ENCODE data around the gene NAGPA.
"Not testable (repeated sequence)": the region's sequence is repeated elsewhere in the genome, so short reads cannot be mapped to it uniquely, and the experiment has no call there.

Gene NAGPA, protein sequence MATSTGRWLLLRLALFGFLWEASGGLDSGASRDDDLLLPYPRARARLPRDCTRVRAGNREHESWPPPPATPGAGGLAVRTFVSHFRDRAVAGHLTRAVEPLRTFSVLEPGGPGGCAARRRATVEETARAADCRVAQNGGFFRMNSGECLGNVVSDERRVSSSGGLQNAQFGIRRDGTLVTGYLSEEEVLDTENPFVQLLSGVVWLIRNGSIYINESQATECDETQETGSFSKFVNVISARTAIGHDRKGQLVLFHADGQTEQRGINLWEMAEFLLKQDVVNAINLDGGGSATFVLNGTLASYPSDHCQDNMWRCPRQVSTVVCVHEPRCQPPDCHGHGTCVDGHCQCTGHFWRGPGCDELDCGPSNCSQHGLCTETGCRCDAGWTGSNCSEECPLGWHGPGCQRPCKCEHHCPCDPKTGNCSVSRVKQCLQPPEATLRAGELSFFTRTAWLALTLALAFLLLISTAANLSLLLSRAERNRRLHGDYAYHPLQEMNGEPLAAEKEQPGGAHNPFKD

DNA sequence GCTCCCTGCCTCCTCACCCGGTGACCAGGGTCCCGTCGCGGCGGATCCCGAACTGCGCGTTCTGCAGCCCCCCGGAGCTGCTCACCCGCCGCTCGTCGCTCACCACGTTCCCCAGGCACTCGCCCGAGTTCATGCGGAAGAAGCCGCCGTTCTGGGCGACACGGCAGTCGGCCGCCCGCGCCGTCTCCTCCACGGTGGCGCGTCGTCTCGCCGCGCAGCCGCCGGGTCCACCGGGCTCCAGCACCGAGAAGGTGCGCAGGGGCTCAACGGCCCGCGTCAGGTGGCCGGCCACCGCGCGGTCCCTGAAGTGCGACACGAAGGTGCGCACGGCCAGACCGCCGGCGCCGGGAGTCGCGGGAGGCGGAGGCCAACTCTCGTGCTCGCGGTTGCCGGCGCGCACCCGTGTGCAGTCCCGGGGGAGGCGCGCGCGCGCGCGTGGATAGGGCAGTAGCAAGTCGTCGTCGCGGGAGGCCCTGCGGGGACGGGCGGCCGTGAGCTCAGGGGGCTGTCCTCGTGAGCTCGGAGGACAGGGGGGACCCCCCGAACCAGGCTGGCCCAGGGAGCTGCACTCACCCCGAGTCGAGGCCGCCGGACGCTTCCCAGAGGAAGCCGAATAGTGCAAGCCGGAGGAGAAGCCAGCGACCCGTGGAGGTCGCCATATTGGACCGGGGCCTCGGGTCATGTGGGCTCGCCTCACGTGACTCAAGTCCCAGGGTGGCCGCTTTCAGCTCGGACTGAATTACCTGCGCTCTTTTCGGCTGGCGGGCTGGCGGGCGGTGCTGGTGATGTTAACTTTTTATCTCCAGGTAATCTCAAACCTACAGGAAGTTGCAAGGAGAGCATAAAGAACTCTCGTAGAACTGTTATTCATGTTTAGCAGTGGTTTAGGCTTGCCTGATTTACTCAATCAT is at the start of gene NAGPA:
Gene NAGPA (minus strand): TSS at position 680 of the 911 bp plus-strand sequence. CDS start 21 bp downstream, at position 659.
- FAIRE-seq = peak; percentile 60

GRCh38 chr16:5080996-5081395 is 47.3 kb upstream of the NAGPA start:
- FAIRE-seq = not testable (repeated sequence)

- FAIRE-seq = not testable (repeated sequence)
Measured at GRCh38 chr16:5080461-5080860, 46.7 kb upstream of the NAGPA start.

DNA sequence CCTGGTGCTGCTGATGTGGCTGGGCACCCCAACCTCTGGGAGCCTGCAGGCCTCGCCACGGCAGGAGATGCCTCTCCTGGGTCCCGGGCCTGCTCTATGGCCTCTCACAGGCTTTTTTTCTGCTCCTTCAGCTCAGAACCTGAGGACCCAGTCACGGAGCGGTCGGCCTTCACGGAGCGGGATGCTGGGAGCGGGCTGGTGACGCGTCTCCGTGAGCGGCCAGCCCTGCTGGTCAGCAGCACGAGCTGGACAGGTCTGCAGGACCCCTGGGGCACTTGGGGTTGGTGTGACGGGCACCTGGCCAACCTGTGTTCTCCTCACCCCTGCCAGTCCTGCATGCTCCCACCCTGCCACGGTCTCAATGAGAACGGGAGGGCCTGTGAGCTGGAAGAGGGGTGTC is 44.9 kb upstream of the NAGPA start:
- no peak for FAIRE-seq

DNA sequence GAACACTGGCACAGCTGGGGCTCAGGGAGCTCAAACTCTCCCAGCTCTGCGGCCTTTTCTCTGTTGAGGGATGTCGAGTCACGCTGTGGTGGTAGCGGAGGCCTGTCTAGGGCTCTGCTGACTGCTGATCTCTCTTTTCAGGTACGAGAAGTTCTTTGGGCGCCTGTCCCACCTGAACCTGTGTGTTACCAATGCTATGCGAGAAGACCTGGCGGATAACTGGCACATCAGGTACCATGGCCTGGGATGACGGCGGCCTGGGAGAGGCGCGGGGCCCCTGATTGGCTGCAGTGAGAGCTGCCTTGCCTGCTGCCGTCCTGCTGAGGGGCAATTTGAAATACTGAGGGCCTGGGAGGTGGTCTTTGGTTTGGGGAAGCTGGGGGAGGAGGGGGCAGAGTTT is 43.6 kb upstream of the NAGPA start:
- FAIRE-seq = no peak

- FAIRE-seq = no peak
Measured at GRCh38 chr16:5075637-5076036, 41.9 kb upstream of the NAGPA start.

GRCh38 chr16:5073771-5074170 is 40.0 kb upstream of the NAGPA start:
- not testable (repeated sequence) for FAIRE-seq

DNA sequence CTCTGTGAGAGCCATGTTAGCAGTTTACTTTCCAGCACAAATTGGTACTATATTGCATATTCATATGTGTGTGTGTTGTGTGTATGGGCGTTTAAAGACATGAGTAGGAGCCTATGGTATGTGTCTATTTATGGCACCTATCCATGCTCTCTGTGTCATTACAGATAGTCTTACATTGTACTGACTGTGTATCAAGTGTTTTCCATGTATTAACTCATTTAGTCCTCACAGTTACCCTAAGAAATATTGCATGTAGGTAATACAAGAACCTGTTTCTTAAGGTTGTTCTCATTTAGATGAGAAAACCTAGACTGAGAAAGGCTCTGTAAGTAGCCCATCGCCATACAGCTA is 39.5 kb upstream of the NAGPA start:
- no peak for FAIRE-seq

DNA sequence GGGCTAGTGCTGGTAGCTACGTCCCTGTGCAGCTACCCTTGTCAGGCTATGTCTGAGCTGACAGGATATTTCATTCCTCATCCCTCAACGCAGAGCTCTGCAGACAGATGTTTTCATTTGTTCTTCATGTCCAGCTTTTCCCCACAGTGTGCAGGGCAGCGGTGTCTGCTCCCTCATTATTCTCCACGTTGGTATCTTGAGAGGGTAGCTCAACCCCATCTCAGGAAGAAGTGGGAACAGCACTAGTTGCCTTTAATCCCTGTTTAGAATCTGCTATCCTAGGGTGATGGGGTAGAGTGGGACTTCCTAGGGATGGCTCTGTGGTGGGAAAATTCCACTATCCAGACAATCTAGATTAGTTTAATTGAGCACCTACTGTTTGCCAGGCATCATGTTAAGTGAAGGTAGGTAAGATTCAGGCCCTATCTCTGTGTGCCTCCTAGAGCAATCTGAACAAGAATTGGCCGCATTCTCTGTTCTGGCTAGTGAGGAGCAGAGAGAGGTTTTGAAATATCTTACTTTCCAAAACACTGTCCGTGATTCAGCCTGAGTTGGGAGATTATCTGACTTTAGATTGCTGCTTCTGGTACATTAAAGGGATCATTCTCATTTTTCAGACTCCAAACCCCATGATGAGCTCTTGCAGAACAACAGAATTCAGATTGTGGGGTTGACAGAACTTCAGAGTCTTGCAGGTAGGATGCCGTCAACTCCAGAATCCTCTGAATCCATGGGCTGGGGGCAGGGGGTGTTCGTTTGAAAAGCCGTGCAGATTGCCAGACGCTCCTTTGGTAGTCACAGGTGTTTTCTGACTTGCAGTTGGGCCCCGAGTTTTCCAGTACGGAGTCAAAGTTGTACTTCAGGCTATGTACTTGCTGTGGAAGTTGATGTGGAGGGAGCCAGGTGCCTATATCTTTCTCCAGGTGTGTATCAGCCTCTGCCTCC is 38.9 kb upstream of the NAGPA start:
- no peak for FAIRE-seq

GRCh38 chr16:5071681-5072333 is 38.1 kb upstream of the NAGPA start, which contains the start of gene ALG1:
Gene ALG1, plus strand, starts transcription at chr16:5071843. Its CDS starts 7 bp downstream, at chr16:5071850.
- FAIRE-seq = no peak

DNA sequence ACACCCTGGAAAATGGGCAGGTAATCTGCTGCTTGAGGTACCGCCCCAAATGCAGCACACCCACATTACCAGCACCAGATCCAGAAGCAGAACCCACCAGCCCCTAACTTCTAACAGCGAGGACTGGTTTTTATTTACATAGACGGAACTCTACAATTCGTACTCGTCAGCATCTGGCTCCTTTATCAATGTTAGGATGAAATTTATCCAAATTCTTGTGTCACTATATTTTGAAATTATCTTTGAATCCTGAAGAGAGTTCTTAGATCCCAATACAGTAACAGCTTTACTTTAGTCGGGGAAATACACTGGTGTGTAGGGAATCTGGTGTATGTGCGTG is 37.6 kb upstream of the NAGPA start:
- no peak for FAIRE-seq

GRCh38 chr16:5070431-5071186 is 36.9 kb upstream of the NAGPA start:
- no peak for FAIRE-seq

GRCh38 chr16:5069854-5070253 is 36.1 kb upstream of the NAGPA start:
- no peak for FAIRE-seq

DNA sequence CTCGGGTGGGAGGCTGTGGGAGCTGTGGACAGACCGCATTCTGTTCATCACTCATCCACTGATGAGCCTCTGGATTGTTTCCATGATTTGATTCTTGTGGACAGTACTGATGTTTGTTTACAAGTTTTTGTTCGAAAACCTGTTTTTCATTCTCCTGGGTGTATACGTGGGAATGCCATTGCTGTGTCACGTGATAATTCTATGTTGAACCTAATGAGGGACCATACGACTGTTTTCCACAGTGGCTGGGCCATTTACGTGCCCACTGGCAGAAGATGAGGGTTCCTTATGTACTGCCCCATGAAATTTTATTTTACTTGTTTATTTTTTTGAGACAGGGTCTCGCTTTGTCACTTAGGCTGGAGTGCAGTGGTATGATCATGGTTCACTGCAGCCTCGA is 35.3 kb upstream of the NAGPA start:
- FAIRE-seq = no peak

GRCh38 chr16:5066511-5066910 is 32.8 kb upstream of the NAGPA start:
- FAIRE-seq = no peak

- no peak for FAIRE-seq
Measured at GRCh38 chr16:5065813-5066212, 32.1 kb upstream of the NAGPA start, which contains the start of gene C16orf89. Gene C16orf89, minus strand, starts transcription at chr16:5065956. Its CDS starts 48 bp downstream, at chr16:5065908.

- no peak for FAIRE-seq
Measured at GRCh38 chr16:5065326-5065725, 31.6 kb upstream of the NAGPA start.

- FAIRE-seq = no peak
Measured at GRCh38 chr16:5064915-5065314, 31.2 kb upstream of the NAGPA start.

DNA sequence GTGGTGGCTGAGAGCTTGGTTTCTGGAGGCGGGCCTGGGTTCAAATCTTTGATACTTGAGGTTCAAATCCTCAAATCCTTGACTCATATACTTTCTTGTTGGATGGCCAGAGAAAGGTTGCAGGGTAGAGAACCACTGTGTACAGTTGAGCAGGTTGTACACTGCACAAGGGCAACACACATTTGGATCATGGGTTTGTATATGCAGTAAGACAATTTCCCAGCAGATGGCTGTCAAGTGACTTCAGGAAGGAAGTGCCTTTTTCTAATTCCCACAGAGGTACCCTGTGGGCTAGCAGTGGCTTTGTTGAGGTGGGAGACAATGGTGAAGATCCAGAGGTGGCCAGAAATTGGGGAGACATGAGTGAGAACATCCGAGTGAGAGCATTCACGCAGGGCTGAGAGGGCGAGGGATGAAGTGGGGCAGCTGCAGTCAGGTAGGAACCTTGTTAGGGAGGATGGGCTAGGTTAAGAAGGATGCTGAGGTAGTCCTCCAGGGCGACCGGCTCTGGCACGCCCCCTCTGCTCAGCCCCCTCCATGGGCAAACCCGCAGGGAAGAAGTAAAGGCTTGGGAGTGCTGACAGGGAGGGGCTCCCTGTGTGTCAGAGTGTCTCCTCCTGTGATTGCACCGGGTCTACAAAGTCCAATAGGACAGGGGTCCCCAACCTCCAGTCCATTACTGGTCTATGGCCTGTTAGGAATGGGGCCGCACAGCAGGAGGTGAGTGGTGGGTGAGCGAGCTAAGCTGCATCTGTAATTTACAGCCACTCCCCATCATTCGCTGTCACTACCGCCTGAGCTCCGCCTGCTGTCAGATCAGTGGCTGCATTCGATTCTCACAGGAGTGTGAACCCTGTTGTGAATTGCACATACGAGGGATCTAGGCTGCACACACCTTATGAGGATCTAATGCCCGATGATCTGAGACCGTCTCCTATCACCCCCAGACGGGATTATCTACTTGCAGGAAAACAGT is 29.3 kb upstream of the NAGPA start:
- FAIRE-seq = no peak

DNA sequence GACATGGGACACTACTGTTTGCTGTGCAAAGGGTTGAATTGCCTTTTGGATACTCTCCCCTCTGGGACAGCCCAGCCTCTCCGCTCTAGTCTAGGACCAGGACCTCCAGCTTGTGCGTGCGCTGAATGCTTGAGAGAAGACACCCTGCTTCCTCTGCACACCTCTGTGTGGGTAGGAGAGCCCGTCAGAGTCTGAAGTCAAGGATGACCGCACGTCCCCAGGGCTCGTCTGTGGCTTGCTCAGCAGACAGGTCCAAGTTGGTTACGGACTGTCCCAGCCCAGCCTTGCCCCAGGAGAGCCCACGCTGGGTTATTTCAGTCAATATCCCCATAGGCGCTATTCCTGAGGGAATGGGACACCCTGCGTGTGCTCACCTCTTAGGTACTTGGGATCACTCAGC is 28.3 kb upstream of the NAGPA start:
- no peak for FAIRE-seq

Data from islet of Langerhans (tissue), 1 donor.